Mucosa of descending colon (tissue), 3 donors: ENCODE measurements around the gene MED13L. TPM values are rescaled to one million over a fixed set of nuclear protein-coding genes. Genes with fewer than 3 reads are reported as not detected.

Experiments used
- ATAC-seq: fragments of 200-7000 bp; cut with Tn5 transposase; one replicate; pipeline ENCODE4 v1.9.1; 2020; ENCODE audit warnings: mild to moderate bottlenecking, moderate library complexity
- DNase-seq, 3 donors: peaks; one replicate each; pipeline ENCODE4 v3.0.0-alpha.2; 2020
- H3K36me3 ChIP-seq: fragments of 200-600 bp; one replicate; pipeline ENCODE4 v1.8.0; 2021; ENCODE audit warnings: low read depth, mild to moderate bottlenecking
- H3K4me1 ChIP-seq: fragments of 200-600 bp; one replicate; pipeline ENCODE4 v1.8.0; 2021; ENCODE audit warnings: low read depth, mild to moderate bottlenecking
- H3K4me3 ChIP-seq: fragments of 200-600 bp; one replicate; pipeline ENCODE4 v1.8.0; 2021; ENCODE audit warnings: mild to moderate bottlenecking
- H3K9me3 ChIP-seq: fragments of 200-600 bp; one replicate; pipeline ENCODE4 v1.8.0; 2021; ENCODE audit warnings: mild to moderate bottlenecking
- intact Hi-C, 2 donors: fragments of 100-400 bp; cut with DNase I in 1 of 2; cut with micrococcal nuclease in 1 of 2; formaldehyde crosslinking; loops; one replicate each; pipeline versions ENCODE4 v1.11.0 to v1.11.1; 2022; cut with DNase I, micrococcal nuclease
- total RNA-seq, 3 donors: library from RNA; stranded (reverse); fragmentation: NEBNext Ultra II Directional in 2 of 3; extraction: Animal tissue kit (Norgen Biotek cat#: 25700) in 2 of 3; gene quantifications; one replicate each; pipeline versions ENCODE4 v1.2.1 to v1.2.4, GENCODE V29; 2021 to 2023
- TF ChIP-seq, protein P1 (sequence below): fragments of 200-600 bp; IDR thresholded peaks from one replicate; pipeline ENCODE4 v1.8.0; 2022; ENCODE audit warnings: antibody characterized with exemption, mild to moderate bottlenecking
- donor health status: DM: no; HTN: no; CAD: no; lungs with moderate emphysema.
- donor health status: DM: no; HTN: no; CAD: no.
- donor health status: DM: no; HTN: yes; CAD: no.

Gene MED13L
- total RNA-seq, 3 donors from 2014 or later, result 96.9 to 165 (median 135) TPM

DNA sequence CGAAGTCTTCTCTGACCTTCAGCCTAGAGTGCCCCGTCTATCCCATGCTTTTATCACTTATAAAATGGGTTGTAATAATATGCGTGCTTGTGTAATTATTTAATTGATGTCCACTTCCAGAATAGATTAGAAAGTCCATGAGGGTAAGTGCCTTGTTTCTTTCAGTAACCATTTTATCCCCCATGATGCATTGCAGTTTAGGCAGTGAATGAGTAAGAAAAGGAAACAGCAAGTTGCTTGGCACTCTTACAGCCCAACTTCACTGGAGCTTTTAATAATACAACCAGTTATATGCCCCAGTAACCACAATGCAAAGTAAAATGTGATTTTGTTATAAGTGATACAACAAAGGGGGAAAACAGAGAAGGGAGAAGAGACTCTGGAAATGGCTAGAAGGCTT, 287.3 kb downstream of the MED13L start:
- TF ChIP-seq, protein P1, sequence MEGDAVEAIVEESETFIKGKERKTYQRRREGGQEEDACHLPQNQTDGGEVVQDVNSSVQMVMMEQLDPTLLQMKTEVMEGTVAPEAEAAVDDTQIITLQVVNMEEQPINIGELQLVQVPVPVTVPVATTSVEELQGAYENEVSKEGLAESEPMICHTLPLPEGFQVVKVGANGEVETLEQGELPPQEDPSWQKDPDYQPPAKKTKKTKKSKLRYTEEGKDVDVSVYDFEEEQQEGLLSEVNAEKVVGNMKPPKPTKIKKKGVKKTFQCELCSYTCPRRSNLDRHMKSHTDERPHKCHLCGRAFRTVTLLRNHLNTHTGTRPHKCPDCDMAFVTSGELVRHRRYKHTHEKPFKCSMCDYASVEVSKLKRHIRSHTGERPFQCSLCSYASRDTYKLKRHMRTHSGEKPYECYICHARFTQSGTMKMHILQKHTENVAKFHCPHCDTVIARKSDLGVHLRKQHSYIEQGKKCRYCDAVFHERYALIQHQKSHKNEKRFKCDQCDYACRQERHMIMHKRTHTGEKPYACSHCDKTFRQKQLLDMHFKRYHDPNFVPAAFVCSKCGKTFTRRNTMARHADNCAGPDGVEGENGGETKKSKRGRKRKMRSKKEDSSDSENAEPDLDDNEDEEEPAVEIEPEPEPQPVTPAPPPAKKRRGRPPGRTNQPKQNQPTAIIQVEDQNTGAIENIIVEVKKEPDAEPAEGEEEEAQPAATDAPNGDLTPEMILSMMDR, result no peak
- intact Hi-C loops, result no loop called here
- no peak for ATAC-seq

DNA sequence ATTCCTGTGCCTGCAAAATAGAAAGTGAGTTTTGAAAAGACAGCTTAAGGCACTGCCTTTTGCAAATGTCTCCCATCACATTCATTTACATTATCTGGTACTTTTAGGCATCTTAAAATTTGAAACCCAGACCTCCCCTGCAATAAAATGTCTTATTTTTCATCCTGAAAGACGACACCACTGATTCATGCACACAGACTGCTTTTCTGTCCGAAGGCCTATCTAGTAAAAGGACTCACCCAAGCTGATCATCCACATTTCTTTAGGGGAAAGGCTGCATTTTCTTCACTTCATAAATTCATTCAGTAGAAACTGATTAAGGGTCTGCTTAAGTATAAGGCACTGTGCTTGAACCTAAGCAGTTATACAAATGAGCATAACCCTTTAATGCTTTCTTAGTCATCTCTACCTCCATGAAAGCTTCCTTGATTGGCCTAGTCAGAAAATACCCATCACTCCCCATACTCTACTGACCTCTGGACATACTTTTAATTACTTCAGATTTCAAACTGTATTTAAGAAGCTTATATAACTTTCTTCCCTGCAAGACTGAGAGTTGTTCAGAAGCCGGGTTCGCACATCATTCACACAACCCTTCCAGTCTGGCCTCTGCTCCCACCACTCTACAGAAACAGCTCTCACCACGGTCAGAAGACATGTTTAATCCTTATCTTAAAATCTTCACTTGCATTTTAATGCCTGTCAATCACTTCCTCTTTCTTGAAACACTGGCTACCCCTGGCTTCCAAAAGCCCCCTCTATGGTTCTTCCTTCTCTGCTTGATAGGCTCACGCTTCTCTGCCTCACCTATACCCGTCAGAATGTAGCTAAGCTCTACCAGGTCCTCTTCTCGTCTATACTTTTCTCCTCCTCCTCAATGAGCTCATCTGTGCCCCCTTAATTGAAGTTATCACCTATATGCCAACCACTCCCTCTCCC, 288.6 kb downstream of the MED13L start:
- TF ChIP-seq, protein P1, result no peak
- DNase-seq (no peak), ATAC-seq (peak; percentile 19)
- intact Hi-C loops, result no loop called here
- Histone ChIP-seq H3K4me3 (no peak overlapping the region), H3K36me3 (no peaks in the 10 kb centered on the region), H3K4me1 (no peaks in the 10 kb centered on the region), H3K9me3 (no peaks in the 10 kb centered on the region)

More for the DNA sequence above, 287.3 kb downstream of the MED13L start:
- no peaks in the 10 kb centered on the region for H3K4me1 ChIP-seq
- H3K36me3 ChIP-seq, result no peaks in the 10 kb centered on the region
- H3K9me3 ChIP-seq, result no peaks in the 10 kb centered on the region
- H3K4me3 ChIP-seq, result no peak overlapping the region
- DNase-seq, result no peak

DNA sequence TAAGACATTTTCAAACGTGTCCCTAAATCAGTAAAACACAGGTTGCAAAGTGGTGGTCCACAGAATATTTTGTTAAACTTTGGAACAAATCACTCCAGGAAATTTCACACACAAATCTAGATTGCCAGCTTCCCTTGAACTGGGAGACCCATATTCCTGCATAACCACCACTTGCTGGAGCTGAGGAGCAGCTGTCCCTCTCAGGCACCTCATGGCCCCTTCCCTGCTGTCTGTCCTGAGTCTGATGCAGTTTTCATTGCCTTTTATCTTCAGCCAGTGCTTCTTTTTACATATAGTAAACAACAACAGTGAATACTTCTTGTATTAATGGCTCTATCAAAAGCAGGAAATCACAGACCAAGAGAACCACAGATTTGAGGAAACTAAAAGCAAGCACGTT, 289.3 kb downstream of the MED13L start:
- Histone ChIP-seq H3K36me3 (peaks cover under 1% of the 10 kb centered on the region), H3K9me3 (no peaks in the 10 kb centered on the region), H3K4me1 (no peaks in the 10 kb centered on the region), H3K4me3 (no peak overlapping the region)
- intact Hi-C loops, result no loop called here
- DNase-seq (no peak), ATAC-seq (no peak)
- TF ChIP-seq, protein P1, result no peak

DNA sequence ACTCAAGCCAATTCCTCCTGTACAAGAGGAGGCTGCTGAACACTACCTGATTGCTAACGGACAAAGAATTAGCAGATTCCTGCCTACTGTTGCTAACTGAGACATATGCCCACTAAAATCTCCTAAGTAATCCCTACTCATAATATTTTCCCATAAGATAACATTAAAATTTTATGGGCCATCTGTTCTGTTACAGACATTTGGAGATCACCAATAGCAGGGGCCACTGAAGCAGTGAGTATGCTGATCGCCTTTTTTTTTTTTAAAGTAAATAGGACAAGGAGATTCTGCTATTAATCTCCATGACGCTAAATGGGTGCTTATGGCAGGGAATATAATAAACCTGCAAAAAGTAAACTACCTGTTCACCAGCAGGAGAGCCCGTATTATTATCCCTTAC, 292.9 kb downstream of the MED13L start:
- ATAC-seq, result no peak
- intact Hi-C loops, result no loop called here
- DNase-seq, result no peak
- Histone ChIP-seq H3K9me3 (no peaks in the 10 kb centered on the region), H3K4me1 (no peaks in the 10 kb centered on the region), H3K4me3 (no peak overlapping the region), H3K36me3 (peaks cover 7% of the 10 kb centered on the region)
- TF ChIP-seq, protein P1, result no peak

DNA sequence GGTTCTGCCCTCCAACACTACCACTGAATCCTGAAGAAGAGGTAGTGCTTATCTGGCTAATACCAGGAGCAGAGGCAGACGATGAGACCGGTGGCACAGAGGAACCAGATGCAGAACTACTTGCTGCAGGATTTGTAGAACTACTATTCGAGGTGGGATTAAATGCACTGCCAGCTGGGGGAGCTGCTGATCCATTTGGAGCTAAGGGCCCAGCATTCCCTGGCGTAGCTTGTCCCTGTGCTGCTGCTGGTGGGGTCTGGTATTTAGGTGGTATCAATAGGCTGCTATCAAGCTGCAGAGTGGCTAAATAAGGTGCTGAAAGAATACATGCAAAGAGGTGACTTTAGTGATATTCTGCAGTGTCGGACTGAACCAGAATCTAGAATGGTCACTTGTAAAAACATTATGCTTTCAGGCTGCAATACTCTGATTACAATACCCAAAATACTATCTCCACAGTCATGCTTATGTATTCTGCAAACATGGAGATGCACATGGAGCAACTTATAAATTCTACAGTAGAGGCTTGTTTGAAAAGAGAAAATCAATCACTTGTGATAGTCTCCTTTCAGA, 294.2 kb downstream of the MED13L start:
- H3K4me1 ChIP-seq, result no peaks in the 10 kb centered on the region
- H3K9me3 ChIP-seq, result no peaks in the 10 kb centered on the region
- TF ChIP-seq, protein P1, result no peak
- peaks cover 7% of the 10 kb centered on the region for H3K36me3 ChIP-seq
- no peak overlapping the region for H3K4me3 ChIP-seq
- intact Hi-C loops, result no loop called here
- DNase-seq (peak in 1 of 3 donors; percentile 31), ATAC-seq (no peak)
